ENCODE measurements around the gene NELL1. TPM values are rescaled to one million over a fixed set of nuclear protein-coding genes. Genes with fewer than 3 reads are reported as not detected.

Gene NELL1
- total and polyA plus RNA-seq, 2 experiments from 2014 or later: 1.6 TPM; not detected in 1

- ATAC-seq: no peak
- no peaks in the 10 kb centered on the region for H3K4me1 Mint-ChIP-seq
These were observed 815.6 kb downstream of the NELL1 start for GRCh38 chr11:21485006-21485405.

More at GRCh38 chr11:21485006-21485405, 815.6 kb downstream of the NELL1 start:
- Mint-ChIP-seq H3K27ac (no peak overlapping the region), H3K4me3 (no peak overlapping the region), H3K27me3 (ENCODE audit: insufficient read depth, low read depth, poor library complexity) (peaks cover 3% of the 10 kb centered on the region), H3K36me3 (ENCODE audit: low read depth) (no peaks in the 10 kb centered on the region), H3K9me3 (peaks cover 4% of the 10 kb centered on the region; the same call in 1 of the 3 replicates)
- Histone ChIP-seq H3K9me2 (ENCODE audit: insufficient read depth) (peaks cover 4% of the 10 kb centered on the region; the same call in 1 of the 2 replicates), H3K4me2 (no peak overlapping the region), H3K27me3 (ENCODE audit: insufficient read depth) (no peaks in the 10 kb centered on the region), H3F3A (replicated peaks; ENCODE audit: low read depth) (no peaks in the 10 kb centered on the region), H3K27ac (ENCODE audit: low read depth) (no peak overlapping the region), H4K20me1 (replicated peaks; ENCODE audit: insufficient read depth) (no peaks in the 10 kb centered on the region), H3K4me3 (no peak overlapping the region), H3K79me2 (replicated peaks; ENCODE audit: insufficient read depth) (no peaks in the 10 kb centered on the region), H2AFZ (no peak overlapping the region), H3K4me1 (ENCODE audit: insufficient read depth) (no peaks in the 10 kb centered on the region), H3K36me3 (ENCODE audit: insufficient read depth) (no peaks in the 10 kb centered on the region)
- TF ChIP-seq ZNF462 (CRISPR knock-in tag; IDR thresholded peaks at IDR 0.05) (no peak), POLR2AphosphoS5 (IDR thresholded peaks at IDR 0.05; ENCODE audit: low read depth) (no peak), REST (IDR thresholded peaks at IDR 0.05; ENCODE audit: unreplicated experiment) (no peak), JUNB (IDR thresholded peaks at IDR 0.05; ENCODE audit: unreplicated experiment) (no peak), ETS1 (IDR thresholded peaks at IDR 0.05) (no peak), NANOG (IDR thresholded peaks at IDR 0.05; ENCODE audit: borderline replicate concordance) (no peak), ZNF114 (CRISPR knock-in tag; IDR thresholded peaks at IDR 0.05) (no peak), EZH2 (IDR thresholded peaks at IDR 0.05; ENCODE audit: low read depth, unreplicated experiment) (no peak), EZH2phosphoT487 (IDR thresholded peaks at IDR 0.05; ENCODE audit: unreplicated experiment) (no peak), CTCF (conservative IDR thresholded peaks at IDR 0.05; ENCODE audit: low read depth in 2 of 2) (no peak), CREB1 (CRISPR knock-in tag; IDR thresholded peaks at IDR 0.05; ENCODE audit: low read depth) (no peak), ZNF331 (CRISPR knock-in tag; IDR thresholded peaks at IDR 0.05; ENCODE audit: low read depth) (no peak), STAT1 (IDR thresholded peaks at IDR 0.05; ENCODE audit: unreplicated experiment) (no peak)
- no peak for DNase-seq (ENCODE audit: low spot score)

All from GM23338 (cell line).